Tracheal epithelial cell (primary cell): Measurements from ENCODE around the gene SFPQ. TPM values are rescaled to one million over a fixed set of nuclear protein-coding genes. Genes with fewer than 3 reads are reported as not detected.

Source experiments
- total RNA-seq: library from RNA; depleted of rRNA; stranded (reverse); fragments of >200 nt; gene quantifications from 2 replicates; pipeline ENCODE4 v1.2.1, GENCODE V29; 2014

The SFPQ gene, protein sequence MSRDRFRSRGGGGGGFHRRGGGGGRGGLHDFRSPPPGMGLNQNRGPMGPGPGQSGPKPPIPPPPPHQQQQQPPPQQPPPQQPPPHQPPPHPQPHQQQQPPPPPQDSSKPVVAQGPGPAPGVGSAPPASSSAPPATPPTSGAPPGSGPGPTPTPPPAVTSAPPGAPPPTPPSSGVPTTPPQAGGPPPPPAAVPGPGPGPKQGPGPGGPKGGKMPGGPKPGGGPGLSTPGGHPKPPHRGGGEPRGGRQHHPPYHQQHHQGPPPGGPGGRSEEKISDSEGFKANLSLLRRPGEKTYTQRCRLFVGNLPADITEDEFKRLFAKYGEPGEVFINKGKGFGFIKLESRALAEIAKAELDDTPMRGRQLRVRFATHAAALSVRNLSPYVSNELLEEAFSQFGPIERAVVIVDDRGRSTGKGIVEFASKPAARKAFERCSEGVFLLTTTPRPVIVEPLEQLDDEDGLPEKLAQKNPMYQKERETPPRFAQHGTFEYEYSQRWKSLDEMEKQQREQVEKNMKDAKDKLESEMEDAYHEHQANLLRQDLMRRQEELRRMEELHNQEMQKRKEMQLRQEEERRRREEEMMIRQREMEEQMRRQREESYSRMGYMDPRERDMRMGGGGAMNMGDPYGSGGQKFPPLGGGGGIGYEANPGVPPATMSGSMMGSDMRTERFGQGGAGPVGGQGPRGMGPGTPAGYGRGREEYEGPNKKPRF
- 98.3 and 174 TPM in 2 replicates for total RNA-seq

DNA sequence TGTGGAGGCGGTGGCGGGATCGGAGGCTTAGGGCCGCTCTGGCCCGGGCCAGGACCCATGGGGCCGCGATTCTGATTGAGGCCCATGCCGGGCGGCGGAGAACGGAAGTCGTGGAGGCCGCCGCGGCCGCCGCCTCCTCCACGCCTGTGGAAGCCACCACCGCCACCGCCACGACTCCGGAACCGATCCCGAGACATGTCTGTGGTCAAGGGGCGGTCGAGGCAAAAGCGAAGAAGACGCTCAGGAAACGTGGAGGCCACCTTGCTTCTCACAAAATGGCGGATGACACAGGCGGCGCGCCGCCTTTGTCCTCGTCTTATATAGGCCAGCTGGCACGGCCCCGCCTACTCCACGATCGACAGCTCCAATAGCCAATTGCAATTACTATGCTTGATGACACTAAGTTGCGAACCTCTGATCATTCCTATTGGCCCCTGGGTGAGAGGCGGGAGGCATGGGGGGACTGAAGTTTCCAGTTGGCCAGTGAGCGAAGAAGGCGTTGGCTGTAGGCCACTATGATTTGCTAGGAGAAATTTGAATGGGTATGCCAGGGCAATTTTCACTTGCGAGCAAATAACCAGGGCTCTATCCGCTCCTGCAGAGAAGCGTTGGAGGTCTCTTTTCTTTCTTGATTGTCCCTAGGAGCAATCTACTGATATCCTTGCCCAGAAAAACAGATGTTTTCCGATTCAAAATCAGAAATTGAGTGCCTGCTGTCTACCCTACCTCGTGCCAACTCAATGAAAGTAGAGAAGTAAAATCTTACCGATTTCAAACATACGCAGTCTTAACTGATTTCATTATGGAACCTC, at the start of gene SFPQ:
SFPQ (minus strand) TSS at position 293 of the 812 bp plus-strand sequence; CDS start at position 197, 96 bp downstream.

Other genes starting within 250 kb of the SFPQ start
- gene TMEM35B, start 207.8 kb downstream of the SFPQ start, total RNA-seq, result 13.2 and 20.2 TPM in 2 replicates
- gene ZMYM6, start 161.2 kb downstream of the SFPQ start, total RNA-seq, result 11.3 and 15.1 TPM in 2 replicates
- 31.3 and 39.2 TPM in 2 replicates for gene ZMYM1, start 113.8 kb downstream of the SFPQ start, total RNA-seq
- gene ZMYM4, start 75.6 kb upstream of the SFPQ start, total RNA-seq, result 19.8 and 25.2 TPM in 2 replicates